PFSK-1 (cell line): ENCODE results near the gene CCDC50.

Source experiments
- FOXP2 ChIP-seq: optimal IDR thresholded peaks from 2 replicates; pipeline ENCODE3; 2011; ENCODE audit warnings: borderline replicate concordance, control low read depth, inconsistent platforms; ENCODE audit not compliant: insufficient read depth; ENCODE audit errors: extremely low read length, extremely low read depth
- POLR2AphosphoS5 ChIP-seq: IDR thresholded peaks from 2 replicates; pipeline ENCODE4 v1.6.1; 2012; ENCODE audit warnings: low read depth, mild to moderate bottlenecking, control low read depth, low read length, moderate library complexity
- SIN3A ChIP-seq: IDR thresholded peaks from 2 replicates; pipeline ENCODE4 v1.6.1; 2012; ENCODE audit warnings: mild to moderate bottlenecking, low read length, moderate library complexity, borderline replicate concordance; ENCODE audit not compliant: insufficient read depth
- TAF1 ChIP-seq: IDR thresholded peaks from 2 replicates; pipeline ENCODE4 v1.6.1; 2012; ENCODE audit warnings: low read length, control low read depth, borderline replicate concordance; ENCODE audit not compliant: insufficient read depth
- TF ChIP-seq, protein P1 (sequence below), 2 experiments: IDR thresholded peaks; 2 replicates each; pipeline versions ENCODE4 v1.6.1 to v1.8.0; 2011 to 2012; ENCODE audit warnings: low read depth in 2 of 2, low read length in 2 of 2, control low read depth in 1 of 2, inconsistent platforms in 1 of 2, mild to moderate bottlenecking in 1 of 2, moderate library complexity in 1 of 2; ENCODE audit not compliant: insufficient read depth in 1 of 2

DNA sequence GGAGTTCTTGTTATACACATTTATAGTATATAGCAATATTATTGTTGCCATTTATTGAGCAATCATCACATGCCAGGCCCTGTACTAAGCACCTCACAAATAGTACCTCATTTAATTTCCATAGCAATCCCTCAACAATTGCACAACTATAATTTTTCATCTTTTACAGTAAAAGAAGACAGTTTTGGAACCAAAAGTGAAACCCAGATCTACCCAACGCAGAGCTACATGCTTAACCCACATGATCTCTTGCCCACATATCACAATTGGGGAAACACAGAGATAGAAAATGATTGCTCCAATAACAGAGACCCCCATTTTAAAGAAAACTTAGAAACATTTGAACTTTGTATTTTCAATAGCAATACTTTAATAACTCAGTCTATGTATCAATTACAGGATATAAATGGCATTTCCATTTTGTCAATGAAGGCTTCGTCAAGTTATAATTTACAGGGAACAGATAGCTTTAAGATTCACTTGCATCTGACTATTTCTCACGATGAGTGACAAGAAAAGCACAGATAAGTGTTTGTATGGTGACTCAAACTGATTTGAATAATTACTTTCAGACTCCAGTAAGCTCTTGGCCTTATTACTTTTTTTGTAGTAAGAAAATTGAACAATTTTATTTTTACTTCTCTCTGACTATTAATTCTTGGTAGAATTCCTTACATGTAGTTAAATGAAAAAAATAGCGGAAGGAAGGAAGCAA lies 38.7 kb upstream of the CCDC50 start:
- TF ChIP-seq TAF1 (no peak), POLR2AphosphoS5 (no peak), FOXP2 (no peak), SIN3A (no peak)
- TF ChIP-seq, protein P1, sequence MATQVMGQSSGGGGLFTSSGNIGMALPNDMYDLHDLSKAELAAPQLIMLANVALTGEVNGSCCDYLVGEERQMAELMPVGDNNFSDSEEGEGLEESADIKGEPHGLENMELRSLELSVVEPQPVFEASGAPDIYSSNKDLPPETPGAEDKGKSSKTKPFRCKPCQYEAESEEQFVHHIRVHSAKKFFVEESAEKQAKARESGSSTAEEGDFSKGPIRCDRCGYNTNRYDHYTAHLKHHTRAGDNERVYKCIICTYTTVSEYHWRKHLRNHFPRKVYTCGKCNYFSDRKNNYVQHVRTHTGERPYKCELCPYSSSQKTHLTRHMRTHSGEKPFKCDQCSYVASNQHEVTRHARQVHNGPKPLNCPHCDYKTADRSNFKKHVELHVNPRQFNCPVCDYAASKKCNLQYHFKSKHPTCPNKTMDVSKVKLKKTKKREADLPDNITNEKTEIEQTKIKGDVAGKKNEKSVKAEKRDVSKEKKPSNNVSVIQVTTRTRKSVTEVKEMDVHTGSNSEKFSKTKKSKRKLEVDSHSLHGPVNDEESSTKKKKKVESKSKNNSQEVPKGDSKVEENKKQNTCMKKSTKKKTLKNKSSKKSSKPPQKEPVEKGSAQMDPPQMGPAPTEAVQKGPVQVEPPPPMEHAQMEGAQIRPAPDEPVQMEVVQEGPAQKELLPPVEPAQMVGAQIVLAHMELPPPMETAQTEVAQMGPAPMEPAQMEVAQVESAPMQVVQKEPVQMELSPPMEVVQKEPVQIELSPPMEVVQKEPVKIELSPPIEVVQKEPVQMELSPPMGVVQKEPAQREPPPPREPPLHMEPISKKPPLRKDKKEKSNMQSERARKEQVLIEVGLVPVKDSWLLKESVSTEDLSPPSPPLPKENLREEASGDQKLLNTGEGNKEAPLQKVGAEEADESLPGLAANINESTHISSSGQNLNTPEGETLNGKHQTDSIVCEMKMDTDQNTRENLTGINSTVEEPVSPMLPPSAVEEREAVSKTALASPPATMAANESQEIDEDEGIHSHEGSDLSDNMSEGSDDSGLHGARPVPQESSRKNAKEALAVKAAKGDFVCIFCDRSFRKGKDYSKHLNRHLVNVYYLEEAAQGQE (IDR thresholded peaks at IDR 0.05; ENCODE audit: insufficient read depth in 1 of 2, low read depth in 2 of 2, low read length in 2 of 2): no peak
